H1 (cell line): ENCODE measurements around the gene PROSER1. TPM values are rescaled to one million over a fixed set of nuclear protein-coding genes. Genes with fewer than 3 reads are reported as not detected.

Source experiments
- CTCF ChIA-PET: fragments of 300-600 bp; sonication (Branson Sonifier 250); formaldehyde crosslinking; loops from one replicate; lab custom pipeline; 2021; ENCODE audit not compliant: partially characterized antibody; lab: Charles Lee
- POLR2A ChIA-PET: fragments of 300-600 bp; sonication (Branson Sonifier 250); formaldehyde crosslinking; loops from one replicate; lab custom pipeline; 2021; ENCODE audit warnings: inconsistent platforms; ENCODE audit not compliant: partially characterized antibody; lab: Charles Lee
- DNase-seq, 2 experiments: peaks; one replicate each; pipeline versions ENCODE4 v3.0.0 to v3.0.0-alpha.2; 2010 to 2022; ENCODE audit warnings: low spot score in 2 of 2, low read depth in 1 of 2, mixed read lengths in 1 of 2
- FAIRE-seq: peaks from 2 replicates; lab custom pipeline; 2011; peaks lifted over from hg19 to GRCh38; lab: Jason Lieb, UNC
- H2AFZ ChIP-seq: 2 replicates; pipeline ENCODE4 v1.8.1; 2012; ENCODE audit warnings: low read length, inconsistent platforms
- H2AK5ac ChIP-seq: 2 replicates; pipeline ENCODE4 v1.6.1; 2013; ENCODE audit warnings: low read depth, low read length
- H2BK120ac ChIP-seq: replicated peaks from 2 replicates; pipeline ENCODE3; 2013; ENCODE audit warnings: low read depth, low read length, inconsistent platforms
- H2BK12ac ChIP-seq: 2 replicates; pipeline ENCODE4 v1.6.1; 2013; ENCODE audit warnings: low read depth, low read length
- H2BK15ac ChIP-seq: 2 replicates; pipeline ENCODE4 v1.6.1; 2013; ENCODE audit warnings: low read length
- H2BK20ac ChIP-seq: 2 replicates; pipeline ENCODE4 v1.6.1; 2013; ENCODE audit warnings: low read length
- H2BK5ac ChIP-seq: 2 replicates; pipeline ENCODE4 v1.6.1; 2013; ENCODE audit warnings: low read depth, low read length
- H3K14ac ChIP-seq: 2 replicates; pipeline ENCODE4 v1.6.1; 2013; ENCODE audit warnings: inconsistent platforms; ENCODE audit not compliant: insufficient read length
- H3K18ac ChIP-seq: 2 replicates; pipeline ENCODE4 v1.6.1; 2013; ENCODE audit warnings: low read length; ENCODE audit errors: extremely low read depth
- H3K23ac ChIP-seq: 2 replicates; pipeline ENCODE4 v1.6.1; 2013; ENCODE audit warnings: inconsistent platforms; ENCODE audit not compliant: insufficient read length
- H3K23me2 ChIP-seq: 2 replicates; pipeline ENCODE4 v1.6.1; 2013; ENCODE audit warnings: low read depth, low read length
- H3K27ac ChIP-seq: 2 replicates; pipeline ENCODE4 v1.6.1; 2011; ENCODE audit warnings: low read depth, low read length, inconsistent platforms
- H3K27me3 ChIP-seq, 4 experiments: replicated peaks in 1 of 4; 1 replicate in 1 of 4; 2 replicates in 3 of 4; pipeline versions ENCODE4 v1.6.1 to v1.8.1; 2011 to 2013; ENCODE audit warnings: low read length in 3 of 4, mild to moderate bottlenecking in 3 of 4, inconsistent platforms in 2 of 4, mixed read lengths in 2 of 4, moderate library complexity in 1 of 4; ENCODE audit not compliant: control insufficient read depth in 3 of 4, insufficient read depth in 3 of 4; ENCODE audit errors: extremely low read depth in 1 of 4
- H3K36me3 ChIP-seq, 4 experiments: 2 replicates each; pipeline versions ENCODE4 v1.6.1 to v1.8.1; 2011 to 2013; ENCODE audit warnings: mild to moderate bottlenecking in 4 of 4, low read length in 3 of 4, moderate library complexity in 2 of 4, control low read depth in 1 of 4, inconsistent platforms in 1 of 4; ENCODE audit not compliant: insufficient read depth in 4 of 4, control insufficient read depth in 2 of 4
- H3K4ac ChIP-seq: replicated peaks from 2 replicates; pipeline ENCODE3; 2013; ENCODE audit warnings: low read length, low read depth, mixed read lengths, inconsistent platforms; ENCODE audit not compliant: insufficient read length
- H3K4me1 ChIP-seq, 4 experiments: replicated peaks in 1 of 4; 1 replicate in 1 of 4; 2 replicates in 3 of 4; pipeline versions ENCODE4 v1.6.1 to v1.8.1; 2011 to 2013; ENCODE audit warnings: low read length in 3 of 4, inconsistent platforms in 2 of 4, mixed read lengths in 1 of 4; ENCODE audit not compliant: insufficient read depth in 4 of 4, control insufficient read depth in 3 of 4
- H3K4me2 ChIP-seq, 2 experiments: 2 replicates each; pipeline versions ENCODE4 v1.6.1 to v1.8.1; 2011 to 2013; ENCODE audit warnings: low read depth in 2 of 2, low read length in 2 of 2, control low read depth in 1 of 2, inconsistent platforms in 1 of 2, mild to moderate bottlenecking in 1 of 2; ENCODE audit not compliant: insufficient read depth in 1 of 2
- H3K4me3 ChIP-seq, 4 experiments: fragments of 200-600, 300-600 bp in 1 of 4; sonication (generic), shearing (Covaris generic), sonication (Bioruptor Twin) in 1 of 4; 2 replicates each; pipeline versions ENCODE4 v1.5.1 to v1.8.1; 2011 to 2016; ENCODE audit warnings: low read length in 4 of 4, low read depth in 3 of 4, control low read depth in 2 of 4, inconsistent platforms in 2 of 4, mild to moderate bottlenecking in 2 of 4, mixed read lengths in 1 of 4, moderate library complexity in 1 of 4; ENCODE audit not compliant: insufficient read depth in 2 of 4; ENCODE audit errors: extremely low read depth in 1 of 4
- H3K56ac ChIP-seq: replicated peaks from 2 replicates; pipeline ENCODE3; 2013; ENCODE audit warnings: low read depth, mild to moderate bottlenecking, mixed read lengths, low read length, inconsistent platforms; ENCODE audit not compliant: insufficient read length
- H3K79me1 ChIP-seq: 2 replicates; pipeline ENCODE4 v1.6.1; 2013; ENCODE audit warnings: low read depth, low read length, control low read depth
- H3K79me2 ChIP-seq, 2 experiments: 2 replicates each; pipeline versions ENCODE4 v1.6.1 to v1.8.1; 2012 to 2013; ENCODE audit warnings: low read length in 2 of 2, mild to moderate bottlenecking in 2 of 2, inconsistent platforms in 1 of 2; ENCODE audit not compliant: insufficient read depth in 2 of 2, control insufficient read depth in 1 of 2
- H3K9ac ChIP-seq, 4 experiments: replicated peaks in 1 of 4; 1 replicate in 1 of 4; 2 replicates in 3 of 4; pipeline versions ENCODE4 v1.6.1 to v1.8.1; 2011 to 2013; ENCODE audit warnings: low read depth in 3 of 4, low read length in 3 of 4, control low read depth in 2 of 4, mild to moderate bottlenecking in 2 of 4, moderate library complexity in 2 of 4, inconsistent platforms in 1 of 4; ENCODE audit errors: extremely low read depth in 1 of 4
- H3K9me3 ChIP-seq, 2 experiments: 2 replicates each; pipeline versions ENCODE4 v1.6.1 to v1.8.1; 2012 to 2013; ENCODE audit warnings: mild to moderate bottlenecking in 2 of 2, moderate library complexity in 2 of 2, control low read depth in 1 of 2, inconsistent platforms in 1 of 2, low read depth in 1 of 2, low read length in 1 of 2, mixed read lengths in 1 of 2; ENCODE audit not compliant: insufficient read depth in 2 of 2
- H4K20me1 ChIP-seq, 2 experiments: replicated peaks in 1 of 2; 2 replicates each; pipeline versions ENCODE3 to v1.8.1; 2011 to 2013; ENCODE audit warnings: inconsistent platforms in 2 of 2, low read length in 2 of 2, mild to moderate bottlenecking in 1 of 2; ENCODE audit not compliant: insufficient read depth in 2 of 2, control insufficient read depth in 1 of 2
- H4K5ac ChIP-seq: 2 replicates; pipeline ENCODE4 v1.6.1; 2013; ENCODE audit warnings: low read length, low read depth, mixed read lengths, inconsistent platforms; ENCODE audit not compliant: insufficient read length
- H4K8ac ChIP-seq: 2 replicates; pipeline ENCODE4 v1.8.0; 2013; ENCODE audit warnings: mild to moderate bottlenecking, moderate library complexity, low read length, inconsistent platforms; ENCODE audit not compliant: insufficient read depth; ENCODE audit errors: extremely low read depth
- H4K91ac ChIP-seq: replicated peaks from 2 replicates; pipeline ENCODE3; 2013; ENCODE audit warnings: low read length, mixed read lengths, inconsistent platforms; ENCODE audit not compliant: insufficient read length
- GABPA ChIP-seq: IDR thresholded peaks from 2 replicates; pipeline ENCODE4 v1.6.1; 2011; ENCODE audit warnings: mild to moderate bottlenecking, low read length, moderate library complexity, borderline replicate concordance; ENCODE audit not compliant: insufficient read depth
- HDAC2 ChIP-seq, 2 experiments: fragments of 300-600 bp in 1 of 2; sonication (generic) in 1 of 2; IDR thresholded peaks; 2 replicates each; pipeline ENCODE4 v1.6.1; 2011 to 2012; ENCODE audit warnings: low read depth in 2 of 2, low read length in 2 of 2, mild to moderate bottlenecking in 2 of 2, moderate library complexity in 2 of 2, borderline replicate concordance in 1 of 2, inconsistent platforms in 1 of 2
- KDM5A ChIP-seq: fragments of 200-600 bp; IDR thresholded peaks from 2 replicates; pipeline ENCODE4 v1.7.1; 2012; ENCODE audit warnings: mild to moderate bottlenecking, low read length, inconsistent platforms, mixed read lengths
- PHF8 ChIP-seq: fragments of 200-600 bp; sonication (generic); conservative IDR thresholded peaks from 2 replicates; pipeline ENCODE4 v1.7.1; 2012; ENCODE audit warnings: low read depth, mild to moderate bottlenecking, inconsistent platforms, low read length, moderate library complexity
- RNF2 ChIP-seq: fragments of 200-900, 300-1000 bp; sonication (generic); IDR thresholded peaks from 2 replicates; pipeline ENCODE4 v1.7.1; 2016; ENCODE audit warnings: borderline replicate concordance, low read depth, mild to moderate bottlenecking, antibody characterized with exemption, low read length; ENCODE audit not compliant: poor library complexity, severe bottlenecking; ENCODE audit errors: missing control alignments
- SIN3A ChIP-seq, 2 experiments: IDR thresholded peaks in 1 of 2; conservative IDR thresholded peaks in 1 of 2; 2 replicates each; pipeline ENCODE4 v1.6.1; 2011 to 2012; ENCODE audit warnings: low read length in 2 of 2, improper control_type of control experiment in 1 of 2, low read depth in 1 of 2, mild to moderate bottlenecking in 1 of 2
- WGBS, 2 experiments: shearing (Covaris generic) in 1 of 2; methylation state at CpG; one replicate each; pipeline versions ENCODE4 v1.1.6 to v1.1.7; 2013 to 2015; ENCODE audit warnings: low lambda C conversion rate in 2 of 2, mixed read lengths in 2 of 2, inconsistent platforms in 1 of 2, low coverage in 1 of 2, missing lambda C conversion rate in 1 of 2; ENCODE audit not compliant: insufficient replicate concordance in 2 of 2, insufficient coverage in 1 of 2, insufficient read length in 1 of 2; ENCODE audit errors: extremely low coverage in 1 of 2, missing lambda C conversion rate in 1 of 2; 5-methylcytosine and 5-hydroxymethylcytosine counted together
- polyA plus RNA-seq, 7 experiments: library from polyadenylated mRNA; depleted of rRNA in 3 of 7; stranded (reverse) in 5 of 7; unstranded in 2 of 7; fragments of >200 nt in 5 of 7; fragments of 200-250 nt in 2 of 7; gene quantifications; 1 replicate in 5 of 7; 2 replicates in 1 of 7; 4 replicates in 1 of 7; pipeline versions ENCODE4 v1.2.1 to v1.2.3, GENCODE V29; 2011 to 2013; ENCODE audit warnings: missing spikeins in 2 of 7, mixed read lengths in 2 of 7
- total RNA-seq: library from RNA; stranded (reverse); fragmentation: NEBNext Ultra II Directional; extraction: Animal tissue kit (Norgen Biotek cat#: 25700); gene quantifications from 2 replicates; pipeline ENCODE4 v1.2.1, GENCODE V29; 2021
- TF ChIP-seq, protein P1 (sequence below): IDR thresholded peaks from 2 replicates; pipeline ENCODE4 v1.6.1; 2012; ENCODE audit warnings: inconsistent platforms
- TF ChIP-seq, protein P2 (sequence below): IDR thresholded peaks from 2 replicates; pipeline ENCODE4 v1.6.1; 2012; ENCODE audit warnings: inconsistent platforms

PROSER1 gene
- total and polyA plus RNA-seq, 2 of the 8 experiments (the other 6 are each of a cell fraction or from before 2014, with no cell fraction given) = 99.2 to 116 TPM

DNA sequence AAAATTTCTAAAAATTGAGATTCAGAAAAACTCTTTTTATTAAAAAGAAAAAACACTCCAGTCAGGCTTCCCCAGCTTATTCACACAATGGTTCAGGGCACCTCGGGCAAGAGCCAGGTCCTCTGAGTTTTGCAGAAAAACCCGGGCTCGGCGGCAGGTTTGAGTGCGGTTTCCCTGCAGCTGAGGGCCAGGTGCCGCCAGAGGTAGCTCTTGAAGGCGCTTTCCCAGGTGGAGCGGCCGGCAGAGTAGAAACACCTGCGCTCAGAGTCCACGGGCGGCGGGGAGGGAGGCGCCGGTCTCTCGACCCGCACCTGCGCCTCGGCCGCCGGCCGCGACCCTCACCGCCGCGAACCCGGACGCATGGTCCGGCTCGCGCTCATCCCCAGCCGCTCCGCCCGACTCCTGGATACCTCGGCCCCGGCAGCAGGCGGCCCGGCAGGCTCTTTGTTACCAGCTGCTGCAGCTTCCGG lies 444 bp downstream of the PROSER1 start:
- Histone ChIP-seq H3K4me1 (peaks cover 0 to 10% (median under 1%) of the 10 kb centered on the region in 4 experiments; a peak in 4 of 7 replicates), H3K9ac (peak overlapping the region; percentile 85 to 97 (median 90)), H4K91ac (no peak overlapping the region), H4K20me1 (peaks cover 3 to 9% of the 10 kb centered on the region in 2 experiments), H3K27ac (peak overlapping the region; percentile 76), H2BK5ac (no peak overlapping the region), H3K36me3 (peaks cover 0 to 4% (median 0%) of the 10 kb centered on the region in 4 experiments; a peak in 3 of 8 replicates), H3K4me3 (peak overlapping the region; percentile 94 to 99 (median 96)), H3K9me3 (no peaks in the 10 kb centered on the region), H3K27me3 (no peaks in the 10 kb centered on the region; a peak in 1 of 7 replicates), H2AK5ac (no peak overlapping the region), H3K4ac (peak overlapping the region; percentile 50), H2BK20ac (no peak overlapping the region), H3K4me2 (peak overlapping the region; percentile 79 to 81), H3K23me2 (peaks cover 12% of the 10 kb centered on the region), H3K79me2 (peaks cover 35 to 62% of the 10 kb centered on the region in 2 experiments), H3K79me1 (no peaks in the 10 kb centered on the region), H3K23ac (no peak overlapping the region), H4K5ac (peak overlapping the region; percentile 72), H2BK12ac (no peak overlapping the region), H2BK120ac (no peak overlapping the region), H3K18ac (0 out of 2 replicates have a peak overlapping the region, but pooled peaks have one; percentile 57), H4K8ac (peak overlapping the region; percentile 94; the same call in 1 of the 2 replicates), H2BK15ac (no peak overlapping the region), H3K14ac (no peak overlapping the region), H3K56ac (peak overlapping the region; percentile 79), H2AFZ (no peak overlapping the region)
- no peak for FAIRE-seq
- CTCF ChIA-PET = interaction anchor here (1.1 to 1.6 kb wide), 6 partner anchors 9 to 61 kb away, joined by 3 to 8 read pairs (median 4); no protein-coding TSS in a partner anchor
- TF ChIP-seq RNF2 = no peak
- TF ChIP-seq PHF8 = peak; percentile 81
- 0 out of 2 replicates have a peak, but pooled peaks have one; percentile 16 for TF ChIP-seq KDM5A
- TF ChIP-seq HDAC2 (IDR thresholded peaks at IDR 0.05; ENCODE audit: borderline replicate concordance in 1 of 2, low read depth in 2 of 2, low read length in 2 of 2) = 0 out of 4 replicates have a peak, but pooled peaks of 1 of the 2 experiments have one; percentile 51
- TF ChIP-seq SIN3A (conservative IDR thresholded peaks at IDR 0.05 in 1 of 2, IDR thresholded peaks at IDR 0.05 in 1 of 2; ENCODE audit: low read depth in 1 of 2, low read length in 2 of 2) = 0 out of 4 replicates have a peak, but pooled peaks of 1 of the 2 experiments have one; percentile 41
- TF ChIP-seq, protein P1, sequence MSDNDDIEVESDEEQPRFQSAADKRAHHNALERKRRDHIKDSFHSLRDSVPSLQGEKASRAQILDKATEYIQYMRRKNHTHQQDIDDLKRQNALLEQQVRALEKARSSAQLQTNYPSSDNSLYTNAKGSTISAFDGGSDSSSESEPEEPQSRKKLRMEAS = peak; percentile 48
- peak; percentile 58; the same call in 1 of the 2 replicates for TF ChIP-seq GABPA
- TF ChIP-seq, protein P2, sequence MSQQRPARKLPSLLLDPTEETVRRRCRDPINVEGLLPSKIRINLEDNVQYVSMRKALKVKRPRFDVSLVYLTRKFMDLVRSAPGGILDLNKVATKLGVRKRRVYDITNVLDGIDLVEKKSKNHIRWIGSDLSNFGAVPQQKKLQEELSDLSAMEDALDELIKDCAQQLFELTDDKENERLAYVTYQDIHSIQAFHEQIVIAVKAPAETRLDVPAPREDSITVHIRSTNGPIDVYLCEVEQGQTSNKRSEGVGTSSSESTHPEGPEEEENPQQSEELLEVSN = no peak
- WGBS, 2 experiments = 1% methylated on average over 39 of the region's 39 CpGs; no CpG with 5 or more reads in 1 of the 2 experiments
- POLR2A ChIA-PET = interaction anchor here (0.9 to 5.4 kb wide), 11 partner anchors 10 to 51 kb away, joined by 3 to 73 read pairs (median 7); no protein-coding TSS in a partner anchor
- DNase-seq = no peak
